ENCODE measurements around the gene ATG7.

DNA sequence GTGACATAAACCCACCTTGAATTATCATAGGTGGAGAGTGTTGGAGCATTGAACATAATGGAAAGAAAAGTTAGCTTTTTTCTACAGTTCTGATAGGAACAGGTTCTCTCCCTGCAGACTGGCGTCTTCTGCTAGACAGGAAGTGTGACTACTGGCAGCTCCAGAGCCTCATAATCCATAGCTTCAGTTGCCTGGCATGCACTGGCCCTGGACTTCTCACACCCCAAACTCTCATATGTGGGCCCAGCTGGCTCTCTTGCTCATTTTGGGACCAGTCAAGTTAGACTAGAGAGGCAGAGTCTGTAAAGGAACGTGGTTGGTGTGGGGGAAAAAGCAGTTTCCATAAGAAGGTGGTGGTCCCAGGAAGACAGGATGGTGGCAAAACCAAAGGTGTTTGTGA is 191.4 kb downstream of the ATG7 start:
- TF ChIP-seq TAF1 (IDR thresholded peaks at IDR 0.05; ENCODE audit: borderline replicate concordance, low read depth, low read length) (no peak), POLR2A (IDR thresholded peaks at IDR 0.05; ENCODE audit: low read depth, low read length) (no peak)

All from GM12892 (cell line).